CD4-positive, CD25-positive, alpha-beta regulatory T cell (primary cell): Measurements from ENCODE around the gene RAB22A. TPM values are rescaled to one million over a fixed set of nuclear protein-coding genes. Genes with fewer than 3 reads are reported as not detected.

ENCODE experiments used
- ATAC-seq, 2 donors: fragments of 150-1000 bp; cut with Tn5 transposase; one replicate each; pipeline ENCODE4 v1.10.0; 2021; ENCODE audit warnings: low read depth in 2 of 2, moderate number of reproducible peaks in 2 of 2, moderate library complexity in 1 of 2
- DNase-seq, 3 donors: peaks; one replicate each; pipeline versions ENCODE4 v3.0.0 to v3.0.0-alpha.2; 2012 to 2022; ENCODE audit warnings: mixed read lengths in 1 of 3
- H3K27ac ChIP-seq: one replicate; pipeline ENCODE4 v1.7.0; 2013; ENCODE audit warnings: mild to moderate bottlenecking, low read length; ENCODE audit not compliant: insufficient read depth, poor library complexity, severe bottlenecking
- H3K27me3 ChIP-seq: one replicate; pipeline ENCODE4 v1.7.0; 2013; ENCODE audit warnings: low read length; ENCODE audit not compliant: control insufficient read depth, insufficient read depth
- H3K36me3 ChIP-seq: one replicate; pipeline ENCODE4 v1.7.0; 2013; ENCODE audit warnings: mild to moderate bottlenecking, low read length, moderate library complexity; ENCODE audit not compliant: control insufficient read depth, insufficient read depth
- H3K4me1 ChIP-seq: 2 replicates; pipeline ENCODE4 v1.7.0; 2013; ENCODE audit warnings: mild to moderate bottlenecking, low read length; ENCODE audit not compliant: insufficient read depth, control insufficient read depth, poor library complexity, severe bottlenecking
- H3K4me3 ChIP-seq: one replicate; pipeline ENCODE4 v1.7.0; 2013; ENCODE audit warnings: low read depth, mild to moderate bottlenecking, low read length, moderate library complexity
- H3K9me3 ChIP-seq, 2 experiments: 1 replicate in 1 of 2; 2 replicates in 1 of 2; pipeline ENCODE4 v1.7.0; 2013; ENCODE audit warnings: low read length in 2 of 2, mild to moderate bottlenecking in 1 of 2, moderate library complexity in 1 of 2; ENCODE audit not compliant: control insufficient read depth in 2 of 2
- H3K27ac Mint-ChIP-seq, 3 donors: one replicate each; pipeline ENCODE4 v1.8.0; 2020 to 2022; ENCODE audit warnings: mild to moderate bottlenecking in 3 of 3, mixed read lengths in 3 of 3, moderate library complexity in 2 of 3
- H3K27me3 Mint-ChIP-seq: one replicate; pipeline ENCODE4 v1.8.0; 2022; ENCODE audit warnings: mild to moderate bottlenecking, mixed read lengths
- H3K36me3 Mint-ChIP-seq: one replicate; pipeline ENCODE4 v1.8.0; 2020; ENCODE audit warnings: mixed read lengths
- H3K4me1 Mint-ChIP-seq, 4 donors: one replicate each; pipeline ENCODE4 v1.8.0; 2020 to 2022; ENCODE audit warnings: mixed read lengths in 4 of 4, mild to moderate bottlenecking in 1 of 4
- H3K4me3 Mint-ChIP-seq, 4 donors: one replicate each; pipeline ENCODE4 v1.8.0; 2020 to 2022; ENCODE audit warnings: mild to moderate bottlenecking in 4 of 4, mixed read lengths in 4 of 4, moderate library complexity in 3 of 4
- H3K9me3 Mint-ChIP-seq, 7 donors: one replicate each; pipeline ENCODE4 v1.8.0; 2020 to 2022; ENCODE audit warnings: mixed read lengths in 7 of 7, mild to moderate bottlenecking in 3 of 7, moderate library complexity in 2 of 7
- polyA plus RNA-seq, 4 donors: library from polyadenylated mRNA; unstranded; fragments of 300-500 nt; fragmentation: Illumina TruSeq; gene quantifications; one replicate each; pipeline ENCODE4 v1.2.3, GENCODE V29; 2021
- total RNA-seq: library from RNA; stranded (reverse); gene quantifications from one replicate; pipeline ENCODE4 v1.2.3, GENCODE V29; 2022

The RAB22A gene
- total and polyA plus RNA-seq, 5 donors from 2014 or later: 11.3 to 21.9 (median 13.2) TPM

DNA sequence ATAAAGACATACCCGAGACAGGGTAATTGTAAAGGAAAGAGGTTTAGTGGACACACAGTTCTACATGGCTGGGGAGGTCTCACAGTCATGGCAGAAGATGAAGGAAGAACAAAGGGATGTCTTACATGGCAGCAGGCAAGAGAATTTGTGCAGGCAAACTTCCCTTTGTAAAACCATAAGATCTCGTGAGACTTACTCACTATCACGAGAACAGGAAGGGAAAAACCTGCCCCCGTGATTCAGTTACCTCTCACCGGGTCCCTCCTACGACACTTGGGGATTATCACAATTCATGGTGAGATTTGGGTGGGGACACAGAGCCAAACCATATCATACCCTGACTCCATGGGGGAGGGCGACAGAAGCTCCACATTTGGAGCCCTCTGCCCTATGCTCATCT lies 72.1 kb downstream of the RAB22A start:
- Mint-ChIP-seq H3K27ac (no peak overlapping the region), H3K4me3 (no peak overlapping the region), H3K36me3 (peaks cover 8% of the 10 kb centered on the region), H3K27me3 (peaks cover 59% of the 10 kb centered on the region), H3K9me3 (peaks cover 0 to 17% (median 5%) of the 10 kb centered on the region in 7 donors), H3K4me1 (no peaks in the 10 kb centered on the region)
- no peak overlapping the region for H3K27ac ChIP-seq
- no peaks in the 10 kb centered on the region for H3K36me3 ChIP-seq
- H3K9me3 ChIP-seq: peaks cover 3 to 9% of the 10 kb centered on the region in 2 experiments
- ATAC-seq (no peak), DNase-seq (no peak)
- no peak overlapping the region for H3K4me3 ChIP-seq
- H3K4me1 ChIP-seq: no peaks in the 10 kb centered on the region
- H3K27me3 ChIP-seq: peaks cover 17% of the 10 kb centered on the region

DNA sequence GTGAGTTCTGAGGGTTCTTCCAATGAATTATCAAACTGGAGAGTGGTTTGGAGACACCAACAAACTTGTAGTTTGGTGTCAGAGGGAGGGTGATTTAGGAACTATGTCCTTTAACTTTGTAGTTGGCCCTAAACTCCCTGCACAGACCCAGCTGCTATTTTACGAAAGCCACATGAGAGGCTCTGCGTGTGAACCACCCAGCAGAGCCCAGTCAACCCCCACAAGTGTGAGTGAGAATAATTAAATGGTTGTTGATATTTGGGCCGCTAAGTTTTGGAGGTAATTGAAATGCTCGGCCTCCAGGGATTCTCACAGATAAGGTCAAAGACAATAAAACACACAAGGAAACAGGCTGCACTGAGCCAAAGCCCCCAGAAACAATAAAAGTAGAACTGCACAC lies 72.6 kb downstream of the RAB22A start:
- H3K27me3 Mint-ChIP-seq: peaks cover 59% of the 10 kb centered on the region
- no peak overlapping the region for H3K27ac ChIP-seq
- peaks cover 3 to 9% of the 10 kb centered on the region in 2 experiments for H3K9me3 ChIP-seq

DNA sequence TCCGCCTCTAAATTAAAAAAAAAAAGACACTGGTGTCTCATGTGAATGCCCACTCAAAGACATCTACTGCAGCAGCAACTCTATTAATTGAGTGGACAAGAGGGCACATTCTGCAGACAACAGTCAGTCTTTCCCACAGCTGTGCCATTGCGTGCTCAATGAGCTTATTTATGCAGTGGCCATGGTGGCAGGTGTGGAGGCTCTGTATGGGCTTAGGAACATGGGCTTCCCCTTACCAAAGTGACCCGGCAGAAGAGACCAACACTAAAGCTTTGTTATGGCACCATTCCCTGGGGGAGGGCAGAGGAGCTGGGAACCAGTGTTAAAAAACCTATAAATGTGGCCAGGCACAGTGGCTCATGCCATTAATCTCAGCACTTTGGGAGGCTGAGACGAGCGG lies 75.3 kb downstream of the RAB22A start:
- Histone ChIP-seq H3K36me3 (no peaks in the 10 kb centered on the region), H3K9me3 (peaks cover 3 to 9% of the 10 kb centered on the region in 2 experiments), H3K27ac (no peak overlapping the region), H3K4me3 (no peak overlapping the region), H3K4me1 (peaks cover 10% of the 10 kb centered on the region), H3K27me3 (peaks cover 8% of the 10 kb centered on the region)
- Mint-ChIP-seq H3K9me3 (peaks cover 0 to 17% (median 5%) of the 10 kb centered on the region in 7 donors), H3K4me1 (peaks cover 2 to 8% (median 5%) of the 10 kb centered on the region in 4 donors), H3K27me3 (peaks cover 36% of the 10 kb centered on the region), H3K36me3 (peaks cover 8% of the 10 kb centered on the region), H3K4me3 (no peak overlapping the region), H3K27ac (no peak overlapping the region)
- no peak for DNase-seq
- ATAC-seq: no peak

More for the DNA sequence above, 72.6 kb downstream of the RAB22A start:
- H3K9me3 Mint-ChIP-seq: peaks cover 0 to 17% (median 5%) of the 10 kb centered on the region in 7 donors
- Histone ChIP-seq H3K4me3 (no peak overlapping the region), H3K36me3 (no peaks in the 10 kb centered on the region), H3K27me3 (peaks cover 17% of the 10 kb centered on the region), H3K4me1 (no peaks in the 10 kb centered on the region)
- no peak for ATAC-seq
- no peak for DNase-seq
- H3K27ac Mint-ChIP-seq: no peak overlapping the region
- no peak overlapping the region for H3K4me3 Mint-ChIP-seq
- peaks cover 8% of the 10 kb centered on the region for H3K36me3 Mint-ChIP-seq
- no peaks in the 10 kb centered on the region for H3K4me1 Mint-ChIP-seq

DNA sequence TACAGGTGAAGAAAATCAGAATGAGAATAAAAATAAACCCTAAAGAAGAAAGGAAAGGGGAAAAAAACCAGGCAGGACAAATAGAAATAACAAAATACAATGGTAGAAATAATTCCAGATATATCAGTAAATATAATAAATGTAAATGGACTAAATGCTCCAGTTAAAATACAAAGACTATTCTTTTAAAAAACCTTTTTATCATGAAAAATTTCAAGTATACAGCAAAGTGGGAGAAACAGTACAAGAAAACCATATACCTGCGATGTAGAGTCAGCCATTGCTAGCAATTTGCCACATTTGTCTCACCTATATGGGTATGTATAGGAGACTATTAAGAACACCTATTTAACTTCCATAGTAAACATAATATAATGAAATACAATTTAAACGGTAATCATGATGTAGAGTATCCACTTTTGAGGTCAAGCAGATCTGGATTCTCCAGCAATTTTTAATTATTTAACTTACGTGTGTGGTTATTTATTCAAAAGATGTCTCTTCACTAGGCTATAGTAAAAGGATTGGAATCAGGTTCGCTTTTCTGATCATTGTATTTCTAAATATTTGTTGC lies 78.6 kb downstream of the RAB22A start:
- Mint-ChIP-seq H3K9me3 (peaks cover 0 to 2% (median 0%) of the 10 kb centered on the region in 7 donors), H3K27me3 (peaks cover 20% of the 10 kb centered on the region), H3K4me1 (peaks cover 23 to 40% (median 32%) of the 10 kb centered on the region in 4 donors), H3K36me3 (peaks cover 18% of the 10 kb centered on the region), H3K4me3 (peak overlapping the region in 3 of 4 donors; percentile 39 to 92 (median 50)), H3K27ac (peak overlapping the region in 2 of 3 donors; percentile 95 to 97)
- DNase-seq: no peak
- no peak for ATAC-seq
- Histone ChIP-seq H3K36me3 (no peaks in the 10 kb centered on the region), H3K4me3 (peak overlapping the region; percentile 89), H3K27me3 (peaks cover 2% of the 10 kb centered on the region), H3K27ac (peak overlapping the region; percentile 99), H3K9me3 (no peaks in the 10 kb centered on the region), H3K4me1 (peaks cover 36% of the 10 kb centered on the region)

DNA sequence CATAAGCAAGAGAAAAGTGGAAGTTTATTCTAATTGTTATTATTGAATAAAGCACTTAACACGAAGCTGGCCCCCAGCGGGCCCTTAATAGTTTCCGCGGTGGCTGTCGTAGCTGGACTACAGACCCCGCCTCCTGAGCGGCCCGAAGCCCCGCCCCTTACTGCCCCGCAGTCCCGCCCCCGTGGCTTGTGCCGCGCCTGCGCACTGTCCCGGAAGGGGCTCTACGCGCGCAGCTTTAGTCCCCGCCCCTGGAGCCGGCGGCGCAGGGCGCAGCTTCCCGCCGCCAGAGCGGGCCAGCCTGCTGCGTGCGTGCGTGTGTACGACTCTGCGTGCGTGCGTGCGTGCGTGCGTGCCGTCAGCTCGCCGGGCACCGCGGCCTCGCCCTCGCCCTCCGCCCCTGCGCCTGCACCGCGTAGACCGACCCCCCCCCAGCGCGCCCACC lies 79.4 kb downstream of the RAB22A start, which contains the start of gene VAPB:
VAPB (plus strand) TSS at position 348 of the 442 bp plus-strand sequence. CDS start 231 bp downstream, outside the sequence.
- Histone ChIP-seq H3K4me3 (peak within 1 kb of the TSS; percentile 89), H3K27me3 (peaks cover 2% of the 10 kb centered on the region), H3K27ac (peak within 1 kb of the TSS; percentile 99), H3K4me1 (peaks cover 44% of the 10 kb centered on the region), H3K9me3 (no peaks in the 10 kb centered on the region), H3K36me3 (peaks cover 3% of the 10 kb centered on the region)
- H3K27me3 Mint-ChIP-seq: peaks cover 14% of the 10 kb centered on the region
- H3K4me1 Mint-ChIP-seq: peaks cover 23 to 46% (median 38%) of the 10 kb centered on the region in 4 donors
- H3K36me3 Mint-ChIP-seq: peaks cover 21% of the 10 kb centered on the region
- H3K9me3 Mint-ChIP-seq: peaks cover 0 to 2% (median 0%) of the 10 kb centered on the region in 7 donors
- DNase-seq (peak; percentile 94 to 97 (median 97)), ATAC-seq (peak; percentile 98 to 99)
- H3K27ac Mint-ChIP-seq: peak within 1 kb of the TSS; percentile 89 to 98 (median 95)
- peak within 1 kb of the TSS; percentile 92 to 96 (median 94) for H3K4me3 Mint-ChIP-seq

DNA sequence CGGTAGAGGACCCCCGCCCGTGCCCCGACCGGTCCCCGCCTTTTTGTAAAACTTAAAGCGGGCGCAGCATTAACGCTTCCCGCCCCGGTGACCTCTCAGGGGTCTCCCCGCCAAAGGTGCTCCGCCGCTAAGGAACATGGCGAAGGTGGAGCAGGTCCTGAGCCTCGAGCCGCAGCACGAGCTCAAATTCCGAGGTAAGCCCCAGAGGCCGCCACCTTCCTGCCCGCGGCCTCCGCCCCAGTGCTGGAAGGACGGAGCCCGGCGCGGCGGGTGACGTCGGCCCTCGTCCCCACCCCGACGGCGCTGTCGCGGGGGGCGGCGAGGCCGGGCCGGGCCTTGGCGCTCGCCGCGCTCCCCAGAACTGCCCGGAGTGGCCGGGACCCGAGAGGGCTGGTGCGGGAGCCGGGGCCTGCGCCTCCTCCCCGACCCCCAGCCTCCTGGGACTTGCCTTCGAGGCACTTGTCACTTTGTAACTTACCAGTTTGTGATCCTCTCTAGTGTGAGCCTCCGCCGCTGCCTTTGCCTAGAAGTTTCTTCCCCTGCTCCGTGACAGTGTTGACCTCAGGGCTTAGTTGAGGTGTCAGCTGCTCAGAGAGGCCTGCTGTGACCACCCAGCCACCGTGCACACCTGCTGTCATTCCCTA lies 79.9 kb downstream of the RAB22A start:
- Mint-ChIP-seq H3K27ac (peak overlapping the region; percentile 89 to 98 (median 95)), H3K36me3 (peaks cover 25% of the 10 kb centered on the region), H3K4me1 (peaks cover 28 to 52% (median 43%) of the 10 kb centered on the region in 4 donors), H3K4me3 (peak overlapping the region; percentile 92 to 96 (median 94)), H3K27me3 (peaks cover 12% of the 10 kb centered on the region), H3K9me3 (peaks cover 0 to 2% (median 0%) of the 10 kb centered on the region in 7 donors)
- Histone ChIP-seq H3K4me3 (peak overlapping the region; percentile 89), H3K36me3 (peaks cover 3% of the 10 kb centered on the region), H3K27me3 (peaks cover 2% of the 10 kb centered on the region), H3K27ac (peak overlapping the region; percentile 99), H3K9me3 (no peaks in the 10 kb centered on the region), H3K4me1 (peaks cover 44% of the 10 kb centered on the region)
- DNase-seq: peak in 1 of 3 donors; percentile 59
- peak; percentile 16 to 28 for ATAC-seq

DNA sequence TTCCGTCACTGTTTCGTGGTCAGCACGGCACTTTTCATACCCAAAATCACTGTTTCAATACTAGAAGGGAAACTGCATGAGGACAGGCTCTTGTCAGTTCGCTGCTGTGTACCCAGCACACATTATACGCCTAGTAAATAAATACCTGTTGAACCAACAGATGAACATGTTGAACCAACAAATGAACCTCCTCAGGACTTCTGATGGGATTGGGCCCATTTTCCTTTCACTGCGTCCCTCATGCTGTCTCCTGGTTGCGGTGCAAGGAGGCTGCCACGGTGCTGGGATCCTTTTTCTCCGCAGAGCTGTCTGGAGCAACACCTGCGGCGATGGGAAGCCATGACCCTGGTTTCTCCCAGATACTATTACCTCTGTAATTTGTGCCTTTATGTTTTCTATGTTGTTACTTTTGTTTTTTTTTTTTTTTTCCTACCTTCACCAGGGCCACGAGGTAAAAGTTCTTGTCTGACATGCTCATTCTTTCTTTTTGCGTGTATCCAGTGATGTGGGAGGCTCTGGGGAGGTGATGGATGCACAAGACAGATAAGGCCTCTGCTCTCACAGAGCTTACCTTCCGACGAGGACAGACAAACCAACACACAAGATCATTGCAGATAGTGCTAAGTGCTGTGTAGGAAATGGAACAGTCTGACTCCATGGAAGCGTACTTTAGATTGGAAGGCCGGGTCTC lies 80.6 kb downstream of the RAB22A start:
- peaks cover 32 to 58% (median 49%) of the 10 kb centered on the region in 4 donors for H3K4me1 Mint-ChIP-seq
- peak overlapping the region; percentile 99 for H3K27ac ChIP-seq

More for the DNA sequence above, 80.6 kb downstream of the RAB22A start:
- DNase-seq: no peak
- Histone ChIP-seq H3K4me3 (peak overlapping the region; percentile 89), H3K9me3 (no peaks in the 10 kb centered on the region), H3K4me1 (peaks cover 44% of the 10 kb centered on the region), H3K27me3 (no peaks in the 10 kb centered on the region), H3K36me3 (peaks cover 7% of the 10 kb centered on the region)
- peak overlapping the region; percentile 52 to 98 (median 95) for H3K27ac Mint-ChIP-seq
- peaks cover 5% of the 10 kb centered on the region for H3K27me3 Mint-ChIP-seq
- H3K4me3 Mint-ChIP-seq: peak overlapping the region; percentile 92 to 96 (median 94)
- peaks cover 25% of the 10 kb centered on the region for H3K36me3 Mint-ChIP-seq
- ATAC-seq: no peak
- peaks cover 0 to 2% (median 0%) of the 10 kb centered on the region in 7 donors for H3K9me3 Mint-ChIP-seq
